Stimulated activated CD4-positive, alpha-beta T cell treated with anti-CD3 and anti-CD28 coated beads, Interleukin-2, amount 100 ng/mL, for 4 hours (primary cell): Measurements from ENCODE around the gene ATP8A2.
"Not testable (repeated sequence)": the region's sequence is repeated elsewhere in the genome, so short reads cannot be mapped to it uniquely, and the experiment has no call there.

Experiments used
- DNase-seq: peaks from one replicate; pipeline ENCODE4 v3.0.0-alpha.2; 2020; ENCODE audit warnings: low read depth

The ATP8A2 gene

GRCh38 chr13:25806264-25806974, 434.6 kb downstream of the ATP8A2 start:
- no peak for DNase-seq

- DNase-seq: no peak
These were observed 435.8 kb downstream of the ATP8A2 start for GRCh38 chr13:25807562-25807961.

GRCh38 chr13:25811506-25811905, 439.7 kb downstream of the ATP8A2 start:
- no peak for DNase-seq

GRCh38 chr13:25816239-25816638, 444.5 kb downstream of the ATP8A2 start:
- DNase-seq: no peak

GRCh38 chr13:25819856-25820530, 448.2 kb downstream of the ATP8A2 start:
- DNase-seq: no peak

- no peak for DNase-seq
These were observed 450.0 kb downstream of the ATP8A2 start for GRCh38 chr13:25821776-25822175.

- not testable (repeated sequence) for DNase-seq
These were observed 455.4 kb downstream of the ATP8A2 start for GRCh38 chr13:25827221-25827620.

GRCh38 chr13:25827831-25828465, 456.2 kb downstream of the ATP8A2 start:
- DNase-seq: no peak

GRCh38 chr13:25833761-25834160, 462.0 kb downstream of the ATP8A2 start:
- no peak for DNase-seq

- no peak for DNase-seq
These were observed 465.0 kb downstream of the ATP8A2 start for GRCh38 chr13:25836574-25837336.

- DNase-seq: no peak
These were observed 467.6 kb downstream of the ATP8A2 start for GRCh38 chr13:25839371-25839770.

GRCh38 chr13:25840261-25840660, 468.5 kb downstream of the ATP8A2 start:
- no peak for DNase-seq

- DNase-seq: no peak
These were observed 469.2 kb downstream of the ATP8A2 start for GRCh38 chr13:25840931-25841330.

GRCh38 chr13:25843692-25844091, 471.9 kb downstream of the ATP8A2 start:
- DNase-seq: no peak

GRCh38 chr13:25844559-25845434, 473.0 kb downstream of the ATP8A2 start:
- DNase-seq: no peak

GRCh38 chr13:25846222-25846984, 474.6 kb downstream of the ATP8A2 start:
- DNase-seq: no peak

GRCh38 chr13:25847145-25847544, 475.4 kb downstream of the ATP8A2 start:
- DNase-seq: no peak

GRCh38 chr13:25847635-25848626, 476.2 kb downstream of the ATP8A2 start:
- DNase-seq: no peak
